Measurements from ENCODE around the gene SIRPG.
"Not testable (repeated sequence)": the region's sequence is repeated elsewhere in the genome, so short reads cannot be mapped to it uniquely, and the experiment has no call there.

SIRPG gene

GRCh38 chr20:1671891-1672669, 14.5 kb upstream of the SIRPG start:
- DNase-seq (ENCODE audit: low read depth), result no peak

GRCh38 chr20:1669304-1669703, 11.7 kb upstream of the SIRPG start:
- DNase-seq (ENCODE audit: low read depth), result no peak

- DNase-seq (ENCODE audit: low read depth), result no peak
These were observed 10.0 kb upstream of the SIRPG start for GRCh38 chr20:1667502-1668085.

GRCh38 chr20:1666802-1667201, 9.2 kb upstream of the SIRPG start:
- DNase-seq (ENCODE audit: low read depth), result no peak

DNA sequence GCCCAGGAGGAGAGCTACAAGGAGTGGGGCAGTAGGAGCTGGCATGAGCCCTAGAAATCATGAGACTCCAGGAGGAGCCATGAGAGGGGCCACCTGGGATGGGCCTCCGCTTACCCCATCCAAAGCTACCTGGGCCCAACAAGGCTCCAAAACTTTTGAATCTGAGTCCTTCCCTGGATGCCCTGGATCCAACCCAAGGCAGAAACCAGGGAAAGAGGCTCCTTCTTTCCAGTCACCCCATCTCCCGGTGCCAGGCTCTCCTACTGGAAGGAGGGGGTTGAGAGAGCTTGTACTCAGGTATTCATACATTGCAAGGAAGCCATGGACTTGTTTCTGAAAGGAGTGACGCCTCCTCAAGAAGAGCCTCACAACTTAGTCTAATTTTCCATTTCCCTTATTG, 7.8 kb upstream of the SIRPG start:
- DNase-seq (ENCODE audit: low read depth), result no peak

DNA sequence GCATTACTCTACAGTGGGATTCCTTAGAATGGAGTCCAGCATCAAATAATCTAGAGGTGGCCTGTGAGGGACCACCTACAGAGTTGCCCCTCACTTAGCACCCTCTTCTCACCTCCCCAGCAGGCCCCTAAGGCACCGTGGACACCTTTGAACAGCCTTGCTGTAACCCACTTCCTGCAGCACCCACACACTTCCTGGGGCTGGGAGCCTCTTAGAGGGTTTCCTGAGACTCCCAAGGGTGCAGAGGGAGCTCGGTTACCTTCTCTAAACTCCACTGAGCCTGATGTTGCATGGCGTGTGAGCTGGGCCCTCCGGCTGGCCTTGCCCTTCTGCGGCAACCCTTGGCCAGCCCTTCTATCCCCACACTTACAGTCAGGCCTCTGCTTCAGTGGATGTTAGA, 7.3 kb upstream of the SIRPG start:
- no peak for DNase-seq (ENCODE audit: low read depth)

DNA sequence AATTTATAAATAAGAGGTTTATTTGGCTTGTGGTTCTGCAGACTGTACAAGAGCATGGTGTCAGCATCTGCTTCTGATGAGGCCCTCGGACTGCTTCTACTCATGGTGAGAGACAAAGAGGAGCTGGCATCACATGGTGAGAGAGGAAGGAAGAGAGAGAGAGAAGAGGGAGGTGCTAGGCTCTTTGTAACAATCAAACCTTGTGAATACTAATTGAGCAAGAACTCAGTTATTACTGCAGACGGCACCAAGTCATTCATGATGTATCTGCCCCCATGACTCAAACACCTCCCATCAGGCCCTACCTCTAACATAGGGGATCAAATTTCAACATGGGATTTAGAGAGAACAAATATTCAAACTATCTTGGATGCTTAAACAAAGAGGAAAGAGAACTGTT, 6.3 kb upstream of the SIRPG start:
- no peak for DNase-seq (ENCODE audit: low read depth)

DNA sequence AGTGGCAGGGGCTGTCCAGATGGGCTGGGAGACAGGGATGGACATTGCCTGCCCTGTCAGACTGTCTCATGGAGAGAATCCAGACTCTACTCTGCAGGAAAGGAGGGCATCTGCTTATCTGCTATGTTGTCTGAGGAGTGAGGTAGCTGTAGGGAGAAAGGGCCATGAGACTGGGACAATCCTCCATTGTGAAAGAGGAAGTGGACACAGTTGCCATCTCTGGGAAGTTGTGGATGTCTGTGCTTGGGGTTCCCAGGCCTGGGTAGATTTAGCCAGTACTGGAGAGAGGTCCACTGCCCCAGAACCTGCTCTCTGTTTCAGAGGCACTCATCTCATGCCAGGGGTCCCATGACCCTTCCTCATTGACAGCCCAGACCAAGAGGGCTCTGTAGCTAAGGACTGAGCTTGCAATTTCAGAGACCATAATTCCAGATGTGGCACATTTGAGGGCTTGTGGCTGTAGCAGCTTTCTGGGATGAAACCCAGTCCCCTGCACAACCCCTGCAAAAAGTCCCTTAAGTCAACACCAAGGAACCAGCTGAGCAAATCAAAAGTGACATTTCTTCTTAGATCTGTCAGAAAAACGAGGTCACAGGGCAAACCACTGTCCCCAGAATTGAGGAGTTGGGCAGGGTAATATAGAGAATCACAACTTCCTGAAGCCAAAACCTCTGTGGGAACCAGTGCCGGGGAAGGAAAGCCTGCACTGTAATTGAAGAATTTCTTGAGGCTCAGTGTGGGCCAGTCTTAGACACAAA, 4.1 kb upstream of the SIRPG start:
- DNase-seq (ENCODE audit: low read depth), result no peak

DNA sequence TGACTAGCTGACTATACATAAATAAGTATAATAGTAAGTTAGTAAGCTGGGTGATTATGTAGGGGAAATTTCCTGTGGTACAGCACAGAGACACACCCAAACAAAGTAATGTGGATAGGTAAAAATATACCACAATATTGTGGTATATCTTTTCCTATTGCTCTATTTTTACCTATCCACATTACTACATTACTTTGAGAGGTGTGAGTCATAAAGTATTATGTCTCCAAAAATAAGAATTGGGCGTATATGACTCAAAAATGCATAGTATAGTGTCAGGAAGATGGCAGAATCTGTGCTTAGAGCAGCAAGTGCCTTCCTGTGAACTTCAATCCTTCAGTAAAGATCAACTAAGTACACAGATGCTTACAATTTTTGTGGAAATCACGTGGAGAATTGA, 2.7 kb upstream of the SIRPG start:
- DNase-seq (ENCODE audit: low read depth), result no peak

DNA sequence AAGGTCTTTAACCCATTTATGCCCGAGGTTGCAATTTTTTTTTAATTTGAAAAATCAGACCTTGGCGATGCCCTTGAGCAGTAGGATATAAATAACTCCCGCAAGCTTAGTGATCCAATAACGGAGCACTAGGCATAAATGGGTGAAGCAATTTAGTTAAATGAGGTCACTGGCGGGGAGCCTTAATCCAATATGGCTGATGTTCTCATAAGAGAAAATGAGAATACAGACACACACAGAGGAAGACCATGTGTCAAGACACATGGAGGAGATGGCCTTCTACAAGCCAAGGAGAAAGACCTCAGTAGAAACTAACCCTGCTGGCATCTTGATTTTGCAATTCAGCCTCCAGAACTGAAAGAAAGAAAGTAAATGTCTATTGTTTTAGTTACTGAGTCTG, 735 bp downstream of the SIRPG start:
- no peak for DNase-seq (ENCODE audit: low read depth)

DNA sequence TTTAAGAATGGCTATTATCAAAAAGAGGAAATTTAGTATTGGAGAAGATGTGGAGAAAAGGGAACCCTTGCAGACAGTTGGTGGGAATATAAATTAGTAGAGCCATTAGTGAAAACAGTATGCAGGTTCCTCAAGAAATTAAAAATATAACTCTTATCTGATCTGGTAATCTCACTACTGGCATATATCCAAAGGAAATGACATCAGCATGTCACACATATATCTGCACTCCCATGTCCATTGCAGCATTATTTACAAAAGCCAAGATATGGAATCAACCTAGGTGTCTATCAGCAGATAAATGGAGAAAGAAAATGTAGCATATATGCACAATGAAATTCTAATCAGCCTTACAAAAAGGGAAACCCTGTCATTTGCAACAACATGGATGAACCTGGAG, 2.6 kb downstream of the SIRPG start:
- no peak for DNase-seq (ENCODE audit: low read depth)

GRCh38 chr20:1652960-1653359, 4.6 kb downstream of the SIRPG start:
- no peak for DNase-seq (ENCODE audit: low read depth)

DNA sequence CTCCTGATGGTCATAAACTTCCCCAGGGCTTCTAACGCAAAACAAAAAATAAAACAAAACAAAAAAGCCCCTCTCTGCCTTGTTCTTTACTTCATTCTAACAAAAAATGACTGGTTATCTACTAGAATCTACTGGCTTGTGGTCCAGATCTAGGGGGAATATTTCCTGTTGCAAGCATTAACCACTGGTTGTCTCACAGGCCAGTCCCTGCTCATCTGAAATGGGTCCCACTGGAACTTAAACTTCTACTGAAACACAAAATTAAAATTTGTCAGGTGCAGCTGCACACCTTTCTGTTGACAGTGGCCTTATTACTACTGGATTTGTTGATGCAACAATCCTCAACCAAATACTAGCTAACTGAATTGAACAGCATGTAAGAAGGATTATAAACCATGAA, 5.5 kb downstream of the SIRPG start:
- DNase-seq (ENCODE audit: low read depth), result no peak

DNA sequence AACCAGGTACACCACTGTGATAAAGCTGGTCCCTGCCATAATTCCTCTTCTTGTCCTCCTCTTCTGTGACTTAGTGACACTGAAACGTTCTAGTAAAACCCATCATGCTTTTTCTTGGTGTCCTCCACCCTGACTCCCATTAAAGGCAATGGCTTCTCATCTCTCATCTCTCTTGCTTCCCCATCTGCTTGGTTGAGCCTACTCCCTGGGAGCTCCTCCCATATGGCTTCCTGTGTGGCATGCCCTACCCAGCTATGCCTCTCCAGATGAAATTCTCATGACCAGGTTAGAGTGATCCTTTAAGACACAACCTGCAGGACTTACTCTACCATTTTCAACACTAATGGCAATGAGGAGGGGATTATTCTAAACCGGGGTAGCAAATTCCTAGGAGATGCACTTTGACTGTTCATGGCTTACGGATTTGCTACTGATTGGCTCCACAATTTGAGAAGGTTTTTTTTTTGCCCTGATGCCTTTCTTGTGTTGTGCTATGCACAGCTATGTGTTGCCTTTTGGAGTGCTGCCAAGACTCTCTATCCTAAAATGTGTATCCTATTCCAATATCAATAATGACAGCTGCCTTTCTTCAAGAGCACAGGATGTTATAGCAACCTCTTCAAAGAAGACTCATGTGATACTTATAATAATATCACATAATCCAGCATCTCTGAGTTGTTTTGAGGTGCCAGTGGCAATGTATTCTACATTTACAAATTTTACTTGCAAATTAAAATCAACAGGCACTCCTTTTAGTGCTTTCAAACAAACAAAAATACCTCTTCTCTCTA, 6.1 kb downstream of the SIRPG start:
- no peak for DNase-seq (ENCODE audit: low read depth)

GRCh38 chr20:1648101-1648500, 9.5 kb downstream of the SIRPG start:
- no peak for DNase-seq (ENCODE audit: low read depth)

DNA sequence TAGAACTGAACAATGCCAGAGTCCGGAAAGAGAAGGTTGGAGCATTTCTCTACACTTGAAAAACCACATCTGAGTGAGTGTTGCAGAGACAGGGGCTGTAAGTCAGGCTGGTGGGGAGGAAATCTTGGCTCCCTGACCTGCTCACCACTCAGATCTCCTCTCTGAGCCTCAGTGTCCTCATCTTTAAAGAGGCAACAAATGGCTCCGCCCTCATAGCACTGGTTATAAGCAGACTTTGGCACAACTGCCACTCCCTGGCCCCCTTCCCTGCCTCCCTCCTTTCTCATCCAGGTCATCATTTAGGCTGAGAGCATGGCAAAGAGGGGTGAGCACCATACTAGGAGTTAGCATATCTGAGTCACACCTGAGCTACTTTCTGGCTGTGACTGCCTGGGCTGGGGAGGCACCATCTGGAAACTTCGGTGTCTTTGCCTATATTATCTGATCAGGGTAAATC, 10.6 kb downstream of the SIRPG start:
- no peak for DNase-seq (ENCODE audit: low read depth)

DNA sequence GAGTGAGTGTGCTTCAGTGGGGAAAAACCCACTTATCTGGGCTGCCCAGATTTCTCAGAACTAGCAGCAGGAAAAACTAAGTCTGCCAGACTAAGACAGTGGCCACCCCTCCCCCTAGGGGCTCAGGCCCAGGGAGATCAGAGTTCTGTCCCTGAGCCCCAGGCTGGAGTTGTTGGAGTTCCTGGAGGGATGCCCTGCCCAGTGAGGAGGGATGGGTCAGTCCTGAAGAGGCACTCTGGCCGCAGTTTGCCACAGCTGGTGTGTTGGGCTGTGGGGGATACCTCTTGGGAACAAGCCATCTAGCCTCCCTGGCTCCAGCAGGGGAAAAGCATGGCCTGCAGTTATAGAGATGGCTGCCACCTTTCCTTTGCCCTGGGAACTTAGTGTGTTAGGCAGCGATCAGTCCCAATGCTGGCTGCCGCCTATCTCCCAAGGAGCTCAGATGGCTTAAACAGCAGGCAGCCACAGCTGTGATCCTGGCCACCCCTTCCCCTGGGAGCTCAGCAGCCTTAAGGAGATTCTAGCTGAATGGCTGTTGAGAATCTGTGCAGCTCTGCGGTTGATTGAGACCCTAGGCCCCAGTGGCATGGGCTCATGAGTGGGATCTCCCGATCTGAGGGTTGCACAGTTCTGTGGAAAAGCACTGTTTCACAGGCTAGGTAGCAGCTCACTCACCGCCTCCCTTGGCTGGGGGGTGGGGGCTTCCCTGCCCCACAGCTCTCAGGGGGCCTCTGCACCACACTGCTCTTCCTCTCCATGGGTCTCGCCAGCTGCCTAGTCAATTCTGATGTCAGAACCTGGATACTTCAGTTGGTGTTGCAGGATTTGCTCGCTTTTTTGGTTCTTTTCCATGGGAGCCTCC, 13.2 kb downstream of the SIRPG start:
- DNase-seq (ENCODE audit: low read depth), result no peak

- not testable (repeated sequence) for DNase-seq (ENCODE audit: low read depth)
These were observed 18.9 kb downstream of the SIRPG start for GRCh38 chr20:1638643-1639042.

DNA sequence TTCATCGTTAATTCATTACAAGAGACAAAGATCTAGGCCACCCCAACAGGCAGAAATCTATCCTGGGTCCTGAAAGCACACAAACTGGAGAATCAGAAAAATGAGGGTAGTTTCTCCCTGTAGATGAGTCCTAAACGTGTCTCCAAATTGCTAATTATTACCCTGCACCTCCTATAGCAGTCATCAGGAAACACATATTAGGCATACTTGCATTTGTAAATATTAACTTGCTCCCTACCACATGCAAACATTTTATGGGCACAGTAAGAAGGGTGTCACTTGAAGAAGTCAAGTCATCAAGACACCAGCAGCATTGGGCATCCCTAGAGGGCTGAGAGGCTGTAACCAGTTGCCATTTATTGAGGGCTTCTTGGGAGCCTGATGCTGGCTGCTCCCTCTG, 19.8 kb downstream of the SIRPG start:
- DNase-seq (ENCODE audit: low read depth), result no peak

GRCh38 chr20:1637226-1637625, 20.4 kb downstream of the SIRPG start:
- no peak for DNase-seq (ENCODE audit: low read depth)

DNA sequence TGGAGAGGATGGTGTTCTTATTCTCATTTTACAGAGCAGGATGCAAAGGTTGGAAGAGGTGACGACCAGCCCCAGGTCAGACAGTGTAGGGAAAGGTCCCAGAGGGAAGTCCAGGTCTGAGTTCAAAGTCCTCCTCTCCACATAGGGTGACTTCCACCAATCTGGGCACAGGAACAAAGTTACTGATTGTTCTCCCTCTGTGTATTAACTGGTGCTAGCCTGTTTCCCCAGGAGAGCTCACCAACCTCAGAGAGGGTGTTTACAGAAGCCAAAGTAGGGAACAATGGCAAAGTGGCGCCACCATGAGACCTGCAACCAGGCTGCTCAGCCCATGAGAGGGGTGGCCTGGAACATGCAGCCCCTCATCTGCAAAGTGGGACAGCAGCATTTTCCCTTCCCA, 21.0 kb downstream of the SIRPG start:
- DNase-seq (ENCODE audit: low read depth), result no peak

All from HS-5 (cell line).